Choroid plexus epithelial cell (primary cell): ENCODE measurements around the gene UBE3B.
A peak's percentile ranks its signal among the peaks of the same experiment; 100 is the strongest.

Experiments used
- DNase-seq: peaks from one replicate; pipeline ENCODE4 v3.0.0-alpha.2; 2010; ENCODE audit warnings: low read depth
- H3K4me3 ChIP-seq: 2 replicates; pipeline ENCODE4 v1.5.1; 2011; ENCODE audit warnings: low read depth, mild to moderate bottlenecking, control low read depth, low read length, moderate library complexity
- TF ChIP-seq, protein P1 (sequence below): conservative IDR thresholded peaks from 2 replicates; pipeline ENCODE4 v1.5.1; 2011; ENCODE audit warnings: low read depth, mild to moderate bottlenecking, control low read depth, inconsistent platforms, low read length, moderate library complexity

UBE3B gene

DNA sequence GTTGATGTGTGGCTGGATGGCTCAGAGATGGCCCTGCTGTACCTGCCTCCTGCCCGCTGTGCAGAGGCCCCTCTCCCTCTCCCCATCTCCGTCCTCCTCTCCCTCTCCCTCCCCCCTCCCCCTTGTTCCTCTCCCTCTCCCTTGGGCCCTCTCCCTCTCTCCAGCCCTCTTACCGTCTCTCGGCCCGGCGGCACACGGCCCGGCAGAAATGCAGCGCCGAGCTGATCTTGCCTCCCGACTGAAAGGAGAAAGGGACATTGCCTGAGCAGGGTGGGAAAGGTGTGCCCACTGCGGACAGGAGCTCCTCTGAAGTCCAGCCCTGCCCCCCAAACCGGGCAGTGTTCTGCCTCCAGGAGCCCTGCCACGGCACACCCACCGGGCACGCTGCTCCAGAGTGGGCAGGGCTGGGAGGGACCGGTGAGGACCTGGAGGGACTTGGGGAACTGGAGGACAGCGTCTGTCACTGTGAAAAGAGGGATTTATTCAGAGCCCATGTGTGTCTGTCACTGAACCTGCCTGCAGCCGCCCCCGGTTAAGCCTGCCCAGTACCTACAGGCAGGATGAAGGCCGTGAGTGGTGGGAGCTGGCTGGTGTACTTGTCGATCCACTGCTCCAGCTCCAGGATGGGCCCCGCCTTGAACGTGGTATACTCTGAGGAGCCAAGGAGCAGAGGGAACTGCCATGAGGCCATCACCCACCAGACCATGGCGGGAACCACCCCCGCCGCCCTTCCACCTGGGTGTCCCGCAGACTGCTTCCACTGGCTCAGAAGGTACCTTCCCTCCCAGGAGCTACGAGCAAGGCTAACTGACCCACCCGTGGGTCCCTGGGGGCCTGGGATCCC, 83.7 kb downstream of the UBE3B start:
- no peak for DNase-seq
- no peak overlapping the region for H3K4me3 ChIP-seq
- TF ChIP-seq, protein P1, sequence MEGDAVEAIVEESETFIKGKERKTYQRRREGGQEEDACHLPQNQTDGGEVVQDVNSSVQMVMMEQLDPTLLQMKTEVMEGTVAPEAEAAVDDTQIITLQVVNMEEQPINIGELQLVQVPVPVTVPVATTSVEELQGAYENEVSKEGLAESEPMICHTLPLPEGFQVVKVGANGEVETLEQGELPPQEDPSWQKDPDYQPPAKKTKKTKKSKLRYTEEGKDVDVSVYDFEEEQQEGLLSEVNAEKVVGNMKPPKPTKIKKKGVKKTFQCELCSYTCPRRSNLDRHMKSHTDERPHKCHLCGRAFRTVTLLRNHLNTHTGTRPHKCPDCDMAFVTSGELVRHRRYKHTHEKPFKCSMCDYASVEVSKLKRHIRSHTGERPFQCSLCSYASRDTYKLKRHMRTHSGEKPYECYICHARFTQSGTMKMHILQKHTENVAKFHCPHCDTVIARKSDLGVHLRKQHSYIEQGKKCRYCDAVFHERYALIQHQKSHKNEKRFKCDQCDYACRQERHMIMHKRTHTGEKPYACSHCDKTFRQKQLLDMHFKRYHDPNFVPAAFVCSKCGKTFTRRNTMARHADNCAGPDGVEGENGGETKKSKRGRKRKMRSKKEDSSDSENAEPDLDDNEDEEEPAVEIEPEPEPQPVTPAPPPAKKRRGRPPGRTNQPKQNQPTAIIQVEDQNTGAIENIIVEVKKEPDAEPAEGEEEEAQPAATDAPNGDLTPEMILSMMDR = no peak

DNA sequence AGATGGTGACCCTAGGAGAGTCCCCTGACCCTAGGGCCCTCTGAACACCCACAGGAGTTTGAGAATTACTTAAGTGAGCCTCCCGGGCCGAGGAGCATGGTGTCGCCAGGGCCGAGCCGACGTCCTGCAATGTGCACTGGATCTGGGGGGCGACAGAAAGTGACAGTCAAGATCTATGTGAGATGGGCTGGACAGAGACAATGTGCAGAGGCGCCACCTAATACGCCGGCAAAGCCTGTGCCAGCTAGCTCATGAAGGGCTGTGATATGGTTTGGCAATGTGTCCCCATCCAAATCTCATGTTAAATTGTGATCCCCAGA, 84.2 kb downstream of the UBE3B start:
- H3K4me3 ChIP-seq = no peak overlapping the region
- no peak for DNase-seq
- TF ChIP-seq, protein P1 = no peak

DNA sequence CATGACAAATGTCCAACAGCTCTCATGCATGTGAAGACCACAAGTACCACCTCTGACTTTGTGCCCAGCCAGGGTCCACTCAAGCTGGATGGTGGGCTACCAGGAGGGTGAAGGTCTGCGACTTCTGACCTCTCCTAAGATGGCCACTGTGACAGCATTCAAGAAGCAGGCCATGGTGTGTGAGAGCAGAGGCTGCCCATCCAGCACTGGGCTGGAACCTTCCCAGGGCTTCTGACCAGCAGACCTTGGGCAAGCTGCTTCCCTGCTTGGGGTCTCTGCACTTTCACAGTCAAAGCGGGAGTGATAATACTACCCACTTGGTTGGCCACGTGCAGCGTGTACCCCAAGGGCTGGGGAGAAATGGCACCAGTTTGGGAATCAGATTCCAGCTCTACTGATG, 85.4 kb downstream of the UBE3B start:
- TF ChIP-seq, protein P1 = no peak
- DNase-seq = no peak
- H3K4me3 ChIP-seq = no peak overlapping the region

DNA sequence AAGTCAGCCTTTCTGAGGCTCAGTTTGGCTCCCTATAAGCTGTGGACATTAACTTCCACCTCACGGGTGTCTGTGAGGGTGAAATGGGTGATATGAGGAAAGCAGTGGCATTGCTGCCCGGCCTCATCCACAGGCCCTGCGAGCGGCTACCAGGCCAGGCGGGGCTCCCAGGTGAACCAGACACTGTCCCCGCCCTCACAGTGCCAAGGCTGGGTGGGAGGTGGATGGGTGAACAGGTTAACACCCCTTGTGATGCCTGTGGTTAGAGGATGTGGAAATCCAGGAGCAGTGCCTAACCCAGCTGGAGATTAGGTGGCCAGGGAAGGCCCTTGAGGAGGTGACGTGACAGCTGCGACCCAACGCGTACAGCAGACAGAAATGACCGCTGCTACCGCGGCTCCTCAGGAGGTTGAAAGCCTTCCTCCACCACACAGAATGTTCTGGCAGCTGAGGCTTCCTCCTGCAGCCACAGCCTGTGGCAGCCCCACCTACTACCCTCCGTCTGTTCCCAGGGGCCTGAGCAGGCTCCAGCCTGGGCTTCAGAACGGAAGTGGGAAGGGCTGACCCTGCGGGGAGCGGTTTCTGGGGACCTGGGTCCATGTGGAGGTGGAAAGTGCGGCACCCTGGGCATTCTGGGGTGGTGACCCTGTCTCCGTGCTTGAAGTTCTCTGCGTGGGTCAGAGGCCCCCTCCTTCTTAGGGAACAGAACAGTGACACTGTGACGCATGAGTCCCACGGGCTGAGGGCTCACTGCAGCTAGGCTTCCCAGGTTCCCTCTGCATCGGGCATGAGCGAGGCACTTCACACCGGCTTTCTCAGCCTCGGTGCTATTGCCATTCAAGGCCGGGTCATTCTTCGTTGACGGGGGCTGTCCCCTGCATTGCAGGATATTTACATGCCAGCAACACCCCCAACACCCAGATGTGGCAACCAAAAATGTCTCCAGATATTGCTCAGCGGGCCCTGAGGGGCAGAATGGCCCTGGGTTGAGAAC, 86.2 kb downstream of the UBE3B start:
- peak; percentile 52 for DNase-seq

DNA sequence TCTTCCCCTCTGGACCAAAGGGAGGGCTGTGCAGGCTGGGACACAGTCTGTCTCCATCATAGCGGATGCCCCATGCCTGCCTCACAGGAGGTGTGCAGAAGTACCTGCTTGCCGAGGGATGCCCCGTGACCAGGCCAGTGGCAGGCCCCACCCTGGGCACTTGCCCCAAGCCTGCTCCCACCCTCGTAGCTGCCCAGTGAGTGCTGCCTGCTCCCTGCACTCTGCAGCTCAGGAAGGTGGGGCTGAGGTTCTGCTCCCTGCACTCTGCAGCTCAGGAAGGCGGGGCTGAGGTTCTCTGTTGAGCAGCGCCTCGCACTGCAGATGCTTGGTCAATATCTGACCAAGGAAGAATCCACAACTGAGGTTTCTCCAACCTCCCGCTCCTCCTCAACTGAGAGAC, 89.0 kb downstream of the UBE3B start:
- no peak overlapping the region for H3K4me3 ChIP-seq
- TF ChIP-seq, protein P1 = no peak
- DNase-seq = no peak

More for the DNA sequence above, 86.2 kb downstream of the UBE3B start:
- TF ChIP-seq, protein P1 = no peak
- no peak overlapping the region for H3K4me3 ChIP-seq

DNA sequence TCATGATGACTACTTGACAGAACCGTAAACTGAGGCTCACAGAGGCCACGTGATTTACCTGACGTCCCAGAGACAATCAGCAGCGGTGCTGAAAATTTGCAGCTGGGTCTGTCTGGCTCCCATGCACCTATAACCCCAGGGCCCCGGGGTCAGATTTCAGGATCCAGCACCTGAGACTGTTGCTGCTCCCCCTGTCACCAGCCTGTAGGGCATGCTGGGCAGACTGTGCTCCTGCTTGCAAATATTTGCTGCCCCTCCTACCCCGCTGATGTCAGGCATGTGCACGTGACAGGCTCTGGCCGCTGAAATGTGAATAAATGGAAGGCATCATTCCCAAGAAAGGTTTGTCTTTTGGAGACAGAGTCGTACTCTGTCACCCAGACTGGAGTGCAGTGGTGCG, 89.9 kb downstream of the UBE3B start:
- TF ChIP-seq, protein P1 = no peak
- no peak overlapping the region for H3K4me3 ChIP-seq
- DNase-seq = no peak
